ENCODE data around the gene ASPRV1. TPM values are rescaled to one million over a fixed set of nuclear protein-coding genes. Genes with fewer than 3 reads are reported as not detected.

Gene ASPRV1
- total RNA-seq (1 to 10 TPM; 3.1 to 4.9 TPM), polyA plus RNA-seq (ENCODE audit: insufficient read length in 2 of 2) (1 to 10 TPM; 7.0 to 7.7 TPM)
- long read RNA-seq, donor 1, partial matches to known transcripts, result 0 of 4 reads
- long read RNA-seq, donor 1, other reads (novel, unspliced or antisense), result 0 of 4 reads
- long read RNA-seq, donor 2, partial matches to known transcripts, result 0 of 2 reads
- long read RNA-seq, donor 2, other reads (novel, unspliced or antisense), result 0 of 2 reads
- long read RNA-seq, donor 3, partial matches to known transcripts, result 0 of 3 reads
- long read RNA-seq, donor 3, other reads (novel, unspliced or antisense), result 0 of 3 reads
- long read RNA-seq, donor 4, partial matches to known transcripts, result 0 of 2 reads
- long read RNA-seq, donor 4, other reads (novel, unspliced or antisense), result 0 of 2 reads

GRCh38 chr2:69961496-69961895 lies at the start of gene ASPRV1:
Gene ASPRV1, minus strand, starts transcription at chr2:69961631. Its CDS starts 195 bp downstream, at chr2:69961436.
- Histone ChIP-seq H3K27ac (ENCODE audit: low read depth, low read length) (no peak within 1 kb of the TSS), H3K27me3 (ENCODE audit: control insufficient read depth, insufficient read depth, low read length) (no peaks in the 10 kb centered on the region), H3K4me3 (ENCODE audit: low read depth, low read length) (no peak within 1 kb of the TSS), H3K9me3 (ENCODE audit: control insufficient read depth, insufficient read depth, low read length) (no peaks in the 10 kb centered on the region), H3K36me3 (ENCODE audit: control insufficient read depth, insufficient read depth, low read length) (peaks cover 17% of the 10 kb centered on the region), H3K4me1 (ENCODE audit: control insufficient read depth, insufficient read depth, low read length) (no peaks in the 10 kb centered on the region)
- DNase-seq (ENCODE audit: low read depth in 4 of 6, low spot score in 6 of 6), result no peak
- WGBS (ENCODE audit: insufficient coverage), result 80% methylated on average over 14 of the region's 14 CpGs

- Histone ChIP-seq H3K9me3 (ENCODE audit: control insufficient read depth, insufficient read depth, low read length) (no peaks in the 10 kb centered on the region), H3K36me3 (ENCODE audit: control insufficient read depth, insufficient read depth, low read length) (peaks cover 15% of the 10 kb centered on the region), H3K27me3 (ENCODE audit: control insufficient read depth, insufficient read depth, low read length) (no peaks in the 10 kb centered on the region), H3K27ac (ENCODE audit: low read depth, low read length) (no peak overlapping the region), H3K4me3 (ENCODE audit: low read depth, low read length) (no peak overlapping the region), H3K4me1 (ENCODE audit: control insufficient read depth, insufficient read depth, low read length) (no peaks in the 10 kb centered on the region)
- DNase-seq (ENCODE audit: low read depth in 4 of 6, low spot score in 6 of 6), result no peak
- 89% methylated on average over 1 of the region's 2 CpGs for WGBS (ENCODE audit: insufficient coverage)
These were observed 49.2 kb upstream of the ASPRV1 start for GRCh38 chr2:70010576-70011111.

GRCh38 chr2:70009762-70010575 lies 48.5 kb upstream of the ASPRV1 start:
- Histone ChIP-seq H3K27ac (ENCODE audit: low read depth, low read length) (no peak overlapping the region), H3K9me3 (ENCODE audit: control insufficient read depth, insufficient read depth, low read length) (no peaks in the 10 kb centered on the region), H3K4me1 (ENCODE audit: control insufficient read depth, insufficient read depth, low read length) (no peaks in the 10 kb centered on the region), H3K27me3 (ENCODE audit: control insufficient read depth, insufficient read depth, low read length) (no peaks in the 10 kb centered on the region), H3K4me3 (ENCODE audit: low read depth, low read length) (no peak overlapping the region), H3K36me3 (ENCODE audit: control insufficient read depth, insufficient read depth, low read length) (peaks cover 15% of the 10 kb centered on the region)
- WGBS (ENCODE audit: insufficient coverage), result 86% methylated on average over 12 of the region's 12 CpGs
- DNase-seq (ENCODE audit: low read depth in 4 of 6, low spot score in 6 of 6), result no peak

- WGBS (ENCODE audit: insufficient coverage), result 92% methylated on average over 1 of the region's 3 CpGs
- H3K4me3 ChIP-seq (ENCODE audit: low read depth, low read length), result no peak overlapping the region
- H3K36me3 ChIP-seq (ENCODE audit: control insufficient read depth, insufficient read depth, low read length), result peaks cover 18% of the 10 kb centered on the region
- H3K9me3 ChIP-seq (ENCODE audit: control insufficient read depth, insufficient read depth, low read length), result no peaks in the 10 kb centered on the region
- no peaks in the 10 kb centered on the region for H3K27me3 ChIP-seq (ENCODE audit: control insufficient read depth, insufficient read depth, low read length)
- no peaks in the 10 kb centered on the region for H3K4me1 ChIP-seq (ENCODE audit: control insufficient read depth, insufficient read depth, low read length)
- no peak for DNase-seq (ENCODE audit: low read depth in 4 of 6, low spot score in 6 of 6)
- H3K27ac ChIP-seq (ENCODE audit: low read depth, low read length), result no peak overlapping the region
These were observed 46.9 kb upstream of the ASPRV1 start for GRCh38 chr2:70008290-70008689.

- DNase-seq (ENCODE audit: low read depth in 4 of 6, low spot score in 6 of 6), result no peak
- H3K27me3 ChIP-seq (ENCODE audit: control insufficient read depth, insufficient read depth, low read length), result no peaks in the 10 kb centered on the region
- no peaks in the 10 kb centered on the region for H3K4me1 ChIP-seq (ENCODE audit: control insufficient read depth, insufficient read depth, low read length)
- no peak overlapping the region for H3K4me3 ChIP-seq (ENCODE audit: low read depth, low read length)
- H3K27ac ChIP-seq (ENCODE audit: low read depth, low read length), result no peak overlapping the region
- peaks cover 19% of the 10 kb centered on the region for H3K36me3 ChIP-seq (ENCODE audit: control insufficient read depth, insufficient read depth, low read length)
- 100% methylated on average over 4 of the region's 13 CpGs for WGBS (ENCODE audit: insufficient coverage)
- H3K9me3 ChIP-seq (ENCODE audit: control insufficient read depth, insufficient read depth, low read length), result no peaks in the 10 kb centered on the region
These were observed 45.7 kb upstream of the ASPRV1 start for GRCh38 chr2:70007151-70007550.

GRCh38 chr2:70006447-70006784 lies 45.0 kb upstream of the ASPRV1 start:
- Histone ChIP-seq H3K4me3 (ENCODE audit: low read depth, low read length) (no peak overlapping the region), H3K4me1 (ENCODE audit: control insufficient read depth, insufficient read depth, low read length) (no peaks in the 10 kb centered on the region), H3K36me3 (ENCODE audit: control insufficient read depth, insufficient read depth, low read length) (peaks cover 12% of the 10 kb centered on the region), H3K27me3 (ENCODE audit: control insufficient read depth, insufficient read depth, low read length) (no peaks in the 10 kb centered on the region), H3K9me3 (ENCODE audit: control insufficient read depth, insufficient read depth, low read length) (no peaks in the 10 kb centered on the region), H3K27ac (ENCODE audit: low read depth, low read length) (no peak overlapping the region)
- WGBS (ENCODE audit: insufficient coverage), result 75% methylated on average over 1 of the region's 1 CpG
- no peak for DNase-seq (ENCODE audit: low read depth in 4 of 6, low spot score in 6 of 6)

GRCh38 chr2:70005752-70006446 lies 44.5 kb upstream of the ASPRV1 start:
- no peak for DNase-seq (ENCODE audit: low read depth in 4 of 6, low spot score in 6 of 6)
- H3K27me3 ChIP-seq (ENCODE audit: control insufficient read depth, insufficient read depth, low read length), result no peaks in the 10 kb centered on the region
- H3K9me3 ChIP-seq (ENCODE audit: control insufficient read depth, insufficient read depth, low read length), result no peaks in the 10 kb centered on the region
- H3K27ac ChIP-seq (ENCODE audit: low read depth, low read length), result no peak overlapping the region
- 80% methylated on average over 1 of the region's 6 CpGs for WGBS (ENCODE audit: insufficient coverage)
- no peak overlapping the region for H3K4me3 ChIP-seq (ENCODE audit: low read depth, low read length)
- H3K4me1 ChIP-seq (ENCODE audit: control insufficient read depth, insufficient read depth, low read length), result no peaks in the 10 kb centered on the region
- H3K36me3 ChIP-seq (ENCODE audit: control insufficient read depth, insufficient read depth, low read length), result peaks cover 9% of the 10 kb centered on the region

GRCh38 chr2:70005216-70005615 lies 43.8 kb upstream of the ASPRV1 start:
- Histone ChIP-seq H3K9me3 (ENCODE audit: control insufficient read depth, insufficient read depth, low read length) (no peaks in the 10 kb centered on the region), H3K27ac (ENCODE audit: low read depth, low read length) (no peak overlapping the region), H3K4me3 (ENCODE audit: low read depth, low read length) (no peak overlapping the region), H3K27me3 (ENCODE audit: control insufficient read depth, insufficient read depth, low read length) (no peaks in the 10 kb centered on the region), H3K36me3 (ENCODE audit: control insufficient read depth, insufficient read depth, low read length) (peaks cover 9% of the 10 kb centered on the region), H3K4me1 (ENCODE audit: control insufficient read depth, insufficient read depth, low read length) (no peaks in the 10 kb centered on the region)
- no peak for DNase-seq (ENCODE audit: low read depth in 4 of 6, low spot score in 6 of 6)
- 88% methylated on average over 1 of the region's 2 CpGs for WGBS (ENCODE audit: insufficient coverage)

GRCh38 chr2:70003093-70003830 lies 41.8 kb upstream of the ASPRV1 start:
- Histone ChIP-seq H3K36me3 (ENCODE audit: control insufficient read depth, insufficient read depth, low read length) (peaks cover 9% of the 10 kb centered on the region), H3K27me3 (ENCODE audit: control insufficient read depth, insufficient read depth, low read length) (no peaks in the 10 kb centered on the region), H3K4me3 (ENCODE audit: low read depth, low read length) (no peak overlapping the region), H3K27ac (ENCODE audit: low read depth, low read length) (no peak overlapping the region), H3K9me3 (ENCODE audit: control insufficient read depth, insufficient read depth, low read length) (no peaks in the 10 kb centered on the region), H3K4me1 (ENCODE audit: control insufficient read depth, insufficient read depth, low read length) (peaks cover 3% of the 10 kb centered on the region)
- no peak for DNase-seq (ENCODE audit: low read depth in 4 of 6, low spot score in 6 of 6)
- WGBS (ENCODE audit: insufficient coverage), result 88% methylated on average over 6 of the region's 6 CpGs
